ENCODE measurements around the gene DCP1A. TPM values are rescaled to one million over a fixed set of nuclear protein-coding genes. Genes with fewer than 3 reads are reported as not detected.
"Not testable (repeated sequence)": the region's sequence is repeated elsewhere in the genome, so short reads cannot be mapped to it uniquely, and the experiment has no call there.

The DCP1A gene
- total RNA-seq, 1 donor from 2014 or later: 41.6 TPM

- no peak for TF ChIP-seq CTCF (IDR thresholded peaks at IDR 0.05; ENCODE audit: partially characterized antibody, unreplicated experiment)
- Mint-ChIP-seq H3K27me3 (ENCODE audit: unreplicated experiment) (no peaks in the 10 kb centered on the region), H3K4me1 (ENCODE audit: low read depth, unreplicated experiment) (no peaks in the 10 kb centered on the region), H3K36me3 (ENCODE audit: unreplicated experiment) (no peaks in the 10 kb centered on the region), H3K4me3 (ENCODE audit: unreplicated experiment) (no peak overlapping the region), H3K27ac (ENCODE audit: unreplicated experiment) (no peak overlapping the region), H3K9me3 (ENCODE audit: unreplicated experiment) (no peaks in the 10 kb centered on the region)
- DNase-seq: no peak
These were observed 46.5 kb downstream of the DCP1A start for GRCh38 chr3:53300826-53301225.

- TF ChIP-seq CTCF (IDR thresholded peaks at IDR 0.05; ENCODE audit: partially characterized antibody, unreplicated experiment): peak; percentile 80
- H3K4me1 Mint-ChIP-seq (ENCODE audit: low read depth, unreplicated experiment); DNase-seq; H3K9me3 Mint-ChIP-seq (ENCODE audit: unreplicated experiment); H3K27me3 Mint-ChIP-seq (ENCODE audit: unreplicated experiment); H3K27ac Mint-ChIP-seq (ENCODE audit: unreplicated experiment); H3K4me3 Mint-ChIP-seq (ENCODE audit: unreplicated experiment); H3K36me3 Mint-ChIP-seq (ENCODE audit: unreplicated experiment): not testable (repeated sequence)
These were observed 47.7 kb downstream of the DCP1A start for GRCh38 chr3:53299611-53300023.

- no peak for DNase-seq
- Mint-ChIP-seq H3K27me3 (ENCODE audit: unreplicated experiment) (no peaks in the 10 kb centered on the region), H3K9me3 (ENCODE audit: unreplicated experiment) (no peaks in the 10 kb centered on the region), H3K4me3 (ENCODE audit: unreplicated experiment) (no peak overlapping the region), H3K27ac (ENCODE audit: unreplicated experiment) (no peak overlapping the region), H3K36me3 (ENCODE audit: unreplicated experiment) (no peaks in the 10 kb centered on the region), H3K4me1 (ENCODE audit: low read depth, unreplicated experiment) (no peaks in the 10 kb centered on the region)
- no peak for TF ChIP-seq CTCF (IDR thresholded peaks at IDR 0.05; ENCODE audit: partially characterized antibody, unreplicated experiment)
These were observed 51.9 kb downstream of the DCP1A start for GRCh38 chr3:53295410-53295809.

GRCh38 chr3:53293867-53294266 is 53.5 kb downstream of the DCP1A start:
- Mint-ChIP-seq H3K27ac (ENCODE audit: unreplicated experiment) (no peak overlapping the region), H3K4me1 (ENCODE audit: low read depth, unreplicated experiment) (no peaks in the 10 kb centered on the region), H3K4me3 (ENCODE audit: unreplicated experiment) (no peak overlapping the region), H3K36me3 (ENCODE audit: unreplicated experiment) (peaks cover 7% of the 10 kb centered on the region), H3K27me3 (ENCODE audit: unreplicated experiment) (peaks cover 3% of the 10 kb centered on the region), H3K9me3 (ENCODE audit: unreplicated experiment) (no peaks in the 10 kb centered on the region)
- no peak for DNase-seq
- no peak for TF ChIP-seq CTCF (IDR thresholded peaks at IDR 0.05; ENCODE audit: partially characterized antibody, unreplicated experiment)

GRCh38 chr3:53288214-53288613 is 59.1 kb downstream of the DCP1A start:
- H3K4me3 Mint-ChIP-seq (ENCODE audit: unreplicated experiment): no peak overlapping the region
- no peaks in the 10 kb centered on the region for H3K9me3 Mint-ChIP-seq (ENCODE audit: unreplicated experiment)
- no peak for DNase-seq
- peak overlapping the region; percentile 15 for H3K27ac Mint-ChIP-seq (ENCODE audit: unreplicated experiment)
- H3K36me3 Mint-ChIP-seq (ENCODE audit: unreplicated experiment): peaks cover 7% of the 10 kb centered on the region
- H3K27me3 Mint-ChIP-seq (ENCODE audit: unreplicated experiment): peaks cover 5% of the 10 kb centered on the region
- TF ChIP-seq CTCF (IDR thresholded peaks at IDR 0.05; ENCODE audit: partially characterized antibody, unreplicated experiment): no peak
- H3K4me1 Mint-ChIP-seq (ENCODE audit: low read depth, unreplicated experiment): peaks cover 2% of the 10 kb centered on the region

All from glutamatergic neuron (in vitro differentiated cells).